Stimulated activated CD4-positive, alpha-beta T cell treated with anti-CD3 and anti-CD28 coated beads, TNF-alpha, amount 100 ng/mL, for 1 hour (primary cell): ENCODE measurements around the gene ZNF318.
"Not testable (repeated sequence)": the region's sequence is repeated elsewhere in the genome, so short reads cannot be mapped to it uniquely, and the experiment has no call there.

ENCODE experiments used
- DNase-seq, 3 donors: peaks; one replicate each; pipeline ENCODE4 v3.0.0-alpha.2; 2020; ENCODE audit warnings: low read depth in 3 of 3, low spot score in 1 of 3

Gene ZNF318

GRCh38 chr6:43369174-43370002 is at the start of gene ZNF318:
Gene ZNF318 (minus strand): TSS chr6:43369647. CDS start chr6:43369365, 282 bp downstream.
- peak; percentile 87 for DNase-seq

- no peak for DNase-seq
These were observed 47.5 kb upstream of the ZNF318 start for GRCh38 chr6:43416935-43417334.

- not testable (repeated sequence) for DNase-seq
These were observed 45.8 kb upstream of the ZNF318 start for GRCh38 chr6:43415275-43415674.

- no peak for DNase-seq
These were observed 43.6 kb upstream of the ZNF318 start for GRCh38 chr6:43413002-43413401.

- no peak for DNase-seq
These were observed 43.1 kb upstream of the ZNF318 start for GRCh38 chr6:43412541-43412940.

GRCh38 chr6:43410776-43411175 is 41.3 kb upstream of the ZNF318 start:
- not testable (repeated sequence) for DNase-seq

GRCh38 chr6:43408259-43408658 is 38.8 kb upstream of the ZNF318 start:
- no peak for DNase-seq

GRCh38 chr6:43407296-43407695 is 37.8 kb upstream of the ZNF318 start:
- no peak for DNase-seq

GRCh38 chr6:43405354-43405753 is 35.9 kb upstream of the ZNF318 start:
- no peak for DNase-seq

- no peak for DNase-seq
These were observed 33.4 kb upstream of the ZNF318 start for GRCh38 chr6:43402820-43403219.

GRCh38 chr6:43401730-43402129 is 32.3 kb upstream of the ZNF318 start:
- no peak for DNase-seq

- DNase-seq, result no peak
These were observed 30.6 kb upstream of the ZNF318 start for GRCh38 chr6:43399932-43400487.

- no peak for DNase-seq
These were observed 27.1 kb upstream of the ZNF318 start for GRCh38 chr6:43396408-43397149.

- DNase-seq, result no peak
These were observed 26.3 kb upstream of the ZNF318 start for GRCh38 chr6:43395776-43396175.

GRCh38 chr6:43394982-43395381 is 25.5 kb upstream of the ZNF318 start:
- no peak for DNase-seq

GRCh38 chr6:43393602-43394001 is 24.2 kb upstream of the ZNF318 start:
- DNase-seq, result no peak

GRCh38 chr6:43393133-43393532 is 23.7 kb upstream of the ZNF318 start:
- not testable (repeated sequence) for DNase-seq

- no peak for DNase-seq
These were observed 22.1 kb upstream of the ZNF318 start for GRCh38 chr6:43391440-43392031.

- DNase-seq, result not testable (repeated sequence)
These were observed 21.4 kb upstream of the ZNF318 start for GRCh38 chr6:43390753-43391439.

GRCh38 chr6:43389730-43390295 is 20.4 kb upstream of the ZNF318 start:
- DNase-seq, result no peak

- DNase-seq, result no peak
These were observed 17.0 kb upstream of the ZNF318 start for GRCh38 chr6:43386492-43386891.
